ENCODE measurements around the gene GIN1.

DNA sequence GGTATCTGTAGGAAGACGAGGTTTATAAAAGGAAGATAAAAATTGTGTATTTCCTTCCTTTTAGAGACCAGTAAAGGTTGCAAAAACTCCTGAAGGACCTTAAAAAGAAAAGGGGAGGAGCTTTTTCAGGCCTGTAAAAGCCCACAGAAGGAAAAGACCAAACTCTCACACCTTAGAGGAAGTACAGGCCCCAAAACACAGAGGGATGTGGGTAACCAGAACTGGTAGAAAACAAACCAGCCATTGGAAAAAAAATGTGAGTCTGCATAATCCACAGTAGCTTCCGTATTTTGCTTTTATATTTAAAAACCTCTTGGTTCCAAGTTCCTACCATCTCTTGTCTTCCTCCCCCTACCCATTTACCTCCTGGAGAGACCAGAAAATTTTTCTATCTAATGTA is 8.5 kb downstream of the GIN1 start:
- no peak for TF ChIP-seq CBFB (CRISPR knock-in tag; IDR thresholded peaks at IDR 0.05; ENCODE audit: low read depth)
- TF ChIP-seq, protein P1, sequence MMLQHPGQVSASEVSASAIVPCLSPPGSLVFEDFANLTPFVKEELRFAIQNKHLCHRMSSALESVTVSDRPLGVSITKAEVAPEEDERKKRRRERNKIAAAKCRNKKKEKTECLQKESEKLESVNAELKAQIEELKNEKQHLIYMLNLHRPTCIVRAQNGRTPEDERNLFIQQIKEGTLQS (CRISPR knock-in tag; conservative IDR thresholded peaks at IDR 0.05): no peak
- TF ChIP-seq ATF1 (CRISPR knock-in tag; IDR thresholded peaks at IDR 0.05): no peak
- TF ChIP-seq, protein P2, sequence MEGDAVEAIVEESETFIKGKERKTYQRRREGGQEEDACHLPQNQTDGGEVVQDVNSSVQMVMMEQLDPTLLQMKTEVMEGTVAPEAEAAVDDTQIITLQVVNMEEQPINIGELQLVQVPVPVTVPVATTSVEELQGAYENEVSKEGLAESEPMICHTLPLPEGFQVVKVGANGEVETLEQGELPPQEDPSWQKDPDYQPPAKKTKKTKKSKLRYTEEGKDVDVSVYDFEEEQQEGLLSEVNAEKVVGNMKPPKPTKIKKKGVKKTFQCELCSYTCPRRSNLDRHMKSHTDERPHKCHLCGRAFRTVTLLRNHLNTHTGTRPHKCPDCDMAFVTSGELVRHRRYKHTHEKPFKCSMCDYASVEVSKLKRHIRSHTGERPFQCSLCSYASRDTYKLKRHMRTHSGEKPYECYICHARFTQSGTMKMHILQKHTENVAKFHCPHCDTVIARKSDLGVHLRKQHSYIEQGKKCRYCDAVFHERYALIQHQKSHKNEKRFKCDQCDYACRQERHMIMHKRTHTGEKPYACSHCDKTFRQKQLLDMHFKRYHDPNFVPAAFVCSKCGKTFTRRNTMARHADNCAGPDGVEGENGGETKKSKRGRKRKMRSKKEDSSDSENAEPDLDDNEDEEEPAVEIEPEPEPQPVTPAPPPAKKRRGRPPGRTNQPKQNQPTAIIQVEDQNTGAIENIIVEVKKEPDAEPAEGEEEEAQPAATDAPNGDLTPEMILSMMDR (IDR thresholded peaks at IDR 0.05): no peak
- TF ChIP-seq, protein P3, sequence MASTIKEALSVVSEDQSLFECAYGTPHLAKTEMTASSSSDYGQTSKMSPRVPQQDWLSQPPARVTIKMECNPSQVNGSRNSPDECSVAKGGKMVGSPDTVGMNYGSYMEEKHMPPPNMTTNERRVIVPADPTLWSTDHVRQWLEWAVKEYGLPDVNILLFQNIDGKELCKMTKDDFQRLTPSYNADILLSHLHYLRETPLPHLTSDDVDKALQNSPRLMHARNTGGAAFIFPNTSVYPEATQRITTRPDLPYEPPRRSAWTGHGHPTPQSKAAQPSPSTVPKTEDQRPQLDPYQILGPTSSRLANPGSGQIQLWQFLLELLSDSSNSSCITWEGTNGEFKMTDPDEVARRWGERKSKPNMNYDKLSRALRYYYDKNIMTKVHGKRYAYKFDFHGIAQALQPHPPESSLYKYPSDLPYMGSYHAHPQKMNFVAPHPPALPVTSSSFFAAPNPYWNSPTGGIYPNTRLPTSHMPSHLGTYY (CRISPR knock-in tag; IDR thresholded peaks at IDR 0.05): no peak
- TF ChIP-seq E2F1 (CRISPR knock-in tag; IDR thresholded peaks at IDR 0.05): no peak
